Astrocyte (in vitro differentiated cells and primary cell): ENCODE measurements around the gene IFNW1. TPM values are rescaled to one million over a fixed set of nuclear protein-coding genes. Genes with fewer than 3 reads are reported as not detected.
A peak's percentile ranks its signal among the peaks of the same experiment; 100 is the strongest.

Experiments used
- DNase-seq: peaks from one replicate; pipeline ENCODE4 v3.0.0-alpha.2; 2010; ENCODE audit warnings: low read depth
- FAIRE-seq: peaks from 2 replicates; lab custom pipeline; 2011; peaks lifted over from hg19 to GRCh38; lab: Jason Lieb, UNC
- H2AFZ ChIP-seq: 2 replicates; pipeline ENCODE4 v1.6.0; 2012; ENCODE audit warnings: low read depth, low read length, inconsistent platforms
- H3K27ac ChIP-seq: 2 replicates; pipeline ENCODE4 v1.5.1; 2011; ENCODE audit warnings: low read depth, low read length, inconsistent platforms
- H3K27me3 ChIP-seq: 2 replicates; pipeline ENCODE4 v1.6.0; 2011; ENCODE audit warnings: low read length, inconsistent platforms; ENCODE audit not compliant: insufficient read depth
- H3K36me3 ChIP-seq: 2 replicates; pipeline ENCODE4 v1.5.1; 2011; ENCODE audit warnings: low read length, inconsistent platforms; ENCODE audit not compliant: insufficient read depth
- H3K4me1 ChIP-seq: 2 replicates; pipeline ENCODE4 v1.5.1; 2011; ENCODE audit warnings: low read length, inconsistent platforms; ENCODE audit not compliant: insufficient read depth
- H3K4me2 ChIP-seq: 2 replicates; pipeline ENCODE4 v1.6.0; 2012; ENCODE audit warnings: low read length, inconsistent platforms
- H3K4me3 ChIP-seq: 2 replicates; pipeline ENCODE4 v1.5.1; 2011; ENCODE audit warnings: low read depth, mild to moderate bottlenecking, low read length, inconsistent platforms; ENCODE audit not compliant: insufficient read depth
- H3K79me2 ChIP-seq: 2 replicates; pipeline ENCODE4 v1.6.0; 2012; ENCODE audit warnings: mild to moderate bottlenecking, low read length, inconsistent platforms; ENCODE audit not compliant: insufficient read depth
- H3K9ac ChIP-seq: 2 replicates; pipeline ENCODE4 v1.6.0; 2012; ENCODE audit warnings: mild to moderate bottlenecking, low read length, inconsistent platforms
- H3K9me3 ChIP-seq: 2 replicates; pipeline ENCODE4 v1.5.1; 2012; ENCODE audit warnings: low read depth, mild to moderate bottlenecking, low read length, inconsistent platforms; ENCODE audit not compliant: insufficient read depth
- H4K20me1 ChIP-seq: 2 replicates; pipeline ENCODE4 v1.6.0; 2012; ENCODE audit warnings: low read length, inconsistent platforms; ENCODE audit not compliant: insufficient read depth
- H3K27ac Mint-ChIP-seq: one replicate; pipeline ENCODE4 v1.8.0; 2021; ENCODE audit warnings: mild to moderate bottlenecking, mixed read lengths; ENCODE audit not compliant: unreplicated experiment
- H3K27me3 Mint-ChIP-seq: one replicate; pipeline ENCODE4 v1.8.0; 2021; ENCODE audit warnings: low read depth, mixed read lengths; ENCODE audit not compliant: unreplicated experiment
- H3K36me3 Mint-ChIP-seq: one replicate; pipeline ENCODE4 v1.8.0; 2021; ENCODE audit warnings: low read depth, mixed read lengths; ENCODE audit not compliant: unreplicated experiment
- H3K4me1 Mint-ChIP-seq: one replicate; pipeline ENCODE4 v1.8.0; 2021; ENCODE audit warnings: low read depth, mixed read lengths; ENCODE audit not compliant: unreplicated experiment
- H3K4me3 Mint-ChIP-seq: one replicate; pipeline ENCODE4 v1.8.0; 2021; ENCODE audit warnings: mild to moderate bottlenecking, moderate library complexity, mixed read lengths; ENCODE audit not compliant: unreplicated experiment
- H3K9me3 Mint-ChIP-seq: one replicate; pipeline ENCODE4 v1.8.0; 2021; ENCODE audit warnings: mild to moderate bottlenecking, mixed read lengths; ENCODE audit not compliant: unreplicated experiment
- EZH2 ChIP-seq: IDR thresholded peaks from 2 replicates; pipeline ENCODE4 v1.6.1; 2012; ENCODE audit warnings: mild to moderate bottlenecking, low read length, inconsistent platforms; ENCODE audit not compliant: insufficient read depth
- total RNA-seq: library from RNA; stranded (reverse); gene quantifications from 2 replicates; pipeline ENCODE4 v1.2.1, GENCODE V29; 2021
- TF ChIP-seq, protein P1 (sequence below): IDR thresholded peaks from 2 replicates; pipeline ENCODE4 v1.5.1; 2011; ENCODE audit warnings: low read depth, mild to moderate bottlenecking, inconsistent platforms, low read length, moderate library complexity; ENCODE audit not compliant: insufficient read depth

Gene IFNW1
- total RNA-seq, 1 donor from 2014 or later: not detected

DNA sequence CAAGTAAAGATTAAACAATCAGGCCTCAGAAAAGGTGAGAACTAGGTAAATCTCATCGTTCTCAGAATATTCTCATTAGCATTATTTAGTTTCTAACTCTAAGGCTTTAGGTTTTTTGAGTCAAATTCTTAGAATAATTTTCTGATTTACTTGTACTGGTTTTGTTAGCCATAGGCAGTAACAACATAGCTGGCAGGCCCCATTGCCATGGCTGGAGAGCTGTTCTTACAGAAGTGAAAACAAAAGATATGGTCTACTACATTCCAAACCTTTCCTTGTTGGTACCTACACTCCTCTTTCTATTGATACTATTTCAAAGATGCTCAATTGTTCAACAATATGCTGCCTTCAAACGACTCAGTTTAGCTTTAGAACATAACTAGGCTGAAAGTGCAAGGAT lies 27.3 kb downstream of the IFNW1 start:
- Mint-ChIP-seq H3K4me1 (no peaks in the 10 kb centered on the region), H3K27me3 (no peaks in the 10 kb centered on the region), H3K27ac (no peak overlapping the region), H3K4me3 (no peak overlapping the region), H3K9me3 (peaks cover 2% of the 10 kb centered on the region), H3K36me3 (no peaks in the 10 kb centered on the region)
- Histone ChIP-seq H2AFZ (no peak overlapping the region), H3K4me3 (no peak overlapping the region), H3K4me1 (no peaks in the 10 kb centered on the region), H3K79me2 (no peaks in the 10 kb centered on the region), H3K9ac (no peak overlapping the region), H4K20me1 (no peaks in the 10 kb centered on the region), H3K27ac (no peak overlapping the region), H3K4me2 (no peak overlapping the region), H3K36me3 (no peaks in the 10 kb centered on the region), H3K9me3 (no peaks in the 10 kb centered on the region), H3K27me3 (no peaks in the 10 kb centered on the region)
- FAIRE-seq (no peak), DNase-seq (no peak)
- TF ChIP-seq, protein P1, sequence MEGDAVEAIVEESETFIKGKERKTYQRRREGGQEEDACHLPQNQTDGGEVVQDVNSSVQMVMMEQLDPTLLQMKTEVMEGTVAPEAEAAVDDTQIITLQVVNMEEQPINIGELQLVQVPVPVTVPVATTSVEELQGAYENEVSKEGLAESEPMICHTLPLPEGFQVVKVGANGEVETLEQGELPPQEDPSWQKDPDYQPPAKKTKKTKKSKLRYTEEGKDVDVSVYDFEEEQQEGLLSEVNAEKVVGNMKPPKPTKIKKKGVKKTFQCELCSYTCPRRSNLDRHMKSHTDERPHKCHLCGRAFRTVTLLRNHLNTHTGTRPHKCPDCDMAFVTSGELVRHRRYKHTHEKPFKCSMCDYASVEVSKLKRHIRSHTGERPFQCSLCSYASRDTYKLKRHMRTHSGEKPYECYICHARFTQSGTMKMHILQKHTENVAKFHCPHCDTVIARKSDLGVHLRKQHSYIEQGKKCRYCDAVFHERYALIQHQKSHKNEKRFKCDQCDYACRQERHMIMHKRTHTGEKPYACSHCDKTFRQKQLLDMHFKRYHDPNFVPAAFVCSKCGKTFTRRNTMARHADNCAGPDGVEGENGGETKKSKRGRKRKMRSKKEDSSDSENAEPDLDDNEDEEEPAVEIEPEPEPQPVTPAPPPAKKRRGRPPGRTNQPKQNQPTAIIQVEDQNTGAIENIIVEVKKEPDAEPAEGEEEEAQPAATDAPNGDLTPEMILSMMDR: no peak
- no peak for TF ChIP-seq EZH2

DNA sequence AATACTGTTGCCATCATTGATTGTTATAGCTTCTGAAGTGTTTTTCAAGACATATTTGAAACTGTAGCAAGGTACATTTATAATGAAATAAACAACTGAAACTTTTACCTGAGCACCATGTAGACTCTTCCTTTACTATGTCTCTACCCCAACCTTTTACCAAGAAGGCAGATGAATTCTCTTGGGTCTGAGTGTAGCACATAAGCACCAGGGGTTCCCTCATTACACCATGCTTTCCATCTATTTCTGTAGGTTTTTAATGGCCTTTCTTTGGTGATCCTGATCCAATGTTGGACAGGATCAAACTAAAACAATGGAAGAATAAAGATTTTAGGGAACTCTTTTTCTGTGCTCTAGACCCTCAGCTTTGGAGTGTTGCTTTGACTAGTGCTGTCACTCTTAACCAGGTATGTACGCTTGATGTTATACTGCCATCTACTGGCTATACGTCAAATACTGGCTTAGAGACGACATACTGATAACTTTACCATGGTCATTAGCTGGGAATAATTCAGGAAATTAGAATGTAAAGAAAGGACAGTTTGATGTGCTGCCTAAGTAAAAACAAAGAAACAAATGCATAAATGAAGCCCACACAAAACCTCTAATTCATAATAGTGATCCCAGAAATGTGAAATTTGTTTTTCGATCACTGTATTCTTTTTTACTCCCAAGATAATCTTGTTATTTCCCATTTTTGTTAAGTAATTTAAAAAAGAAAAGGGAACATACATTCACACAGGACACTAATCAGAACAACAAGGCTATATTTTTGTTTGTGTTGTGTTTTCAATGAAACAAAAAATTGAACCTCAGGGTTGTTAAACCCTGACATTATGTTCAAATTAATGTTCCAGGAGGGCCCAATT lies 30.7 kb downstream of the IFNW1 start:
- Mint-ChIP-seq H3K9me3 (no peaks in the 10 kb centered on the region), H3K27ac (no peak overlapping the region), H3K36me3 (no peaks in the 10 kb centered on the region), H3K4me1 (no peaks in the 10 kb centered on the region), H3K27me3 (no peaks in the 10 kb centered on the region), H3K4me3 (no peak overlapping the region)
- Histone ChIP-seq H3K36me3 (no peaks in the 10 kb centered on the region), H3K27me3 (no peaks in the 10 kb centered on the region), H4K20me1 (no peaks in the 10 kb centered on the region), H3K9me3 (no peaks in the 10 kb centered on the region), H3K4me1 (no peaks in the 10 kb centered on the region), H3K4me2 (no peak overlapping the region), H3K9ac (no peak overlapping the region), H2AFZ (no peak overlapping the region), H3K27ac (no peak overlapping the region), H3K79me2 (no peaks in the 10 kb centered on the region), H3K4me3 (no peak overlapping the region)
- peak; percentile 98 for FAIRE-seq
- no peak for TF ChIP-seq EZH2
- TF ChIP-seq, protein P1: peak; percentile 88
- peak; percentile 53 for DNase-seq

DNA sequence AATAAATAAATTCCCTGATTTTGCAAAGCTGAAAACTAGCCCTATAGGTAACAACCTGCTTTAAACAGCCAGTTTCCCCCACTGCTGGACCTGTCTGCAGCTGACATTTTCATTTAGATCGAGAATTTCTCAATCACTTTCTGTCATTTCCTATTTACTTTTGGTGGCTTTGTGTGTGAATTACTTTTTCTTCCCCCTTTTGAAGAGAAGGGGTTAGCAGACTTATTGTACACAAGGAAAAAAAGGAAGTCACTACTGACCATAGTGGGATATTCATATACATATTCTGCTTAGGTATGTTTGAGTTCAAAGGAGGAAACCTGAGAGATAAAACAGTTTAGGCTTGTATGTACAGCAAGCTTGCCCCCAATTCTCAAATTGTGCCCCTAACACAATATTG lies 36.8 kb downstream of the IFNW1 start:
- no peak for TF ChIP-seq EZH2
- TF ChIP-seq, protein P1: no peak
- no peak for DNase-seq
- H3K36me3 ChIP-seq: no peaks in the 10 kb centered on the region
- no peak overlapping the region for H3K4me3 ChIP-seq
- no peaks in the 10 kb centered on the region for H3K79me2 ChIP-seq
- H3K9me3 ChIP-seq: no peaks in the 10 kb centered on the region
- H3K27ac ChIP-seq: no peak overlapping the region
- no peaks in the 10 kb centered on the region for H3K4me1 ChIP-seq
- no peak for FAIRE-seq
- no peak overlapping the region for H2AFZ ChIP-seq
- Mint-ChIP-seq H3K27me3 (no peaks in the 10 kb centered on the region), H3K27ac (no peak overlapping the region), H3K4me3 (no peak overlapping the region), H3K9me3 (no peaks in the 10 kb centered on the region), H3K36me3 (no peaks in the 10 kb centered on the region), H3K4me1 (peaks cover 1% of the 10 kb centered on the region)
- H3K4me2 ChIP-seq: no peak overlapping the region
- no peak overlapping the region for H3K9ac ChIP-seq
- no peaks in the 10 kb centered on the region for H4K20me1 ChIP-seq
- no peaks in the 10 kb centered on the region for H3K27me3 ChIP-seq
